NCI-H146 treated with DMSO at 0.1 percent for 48 hours (cell line): ENCODE data around the gene SP140.
"Not testable (repeated sequence)": the region's sequence is repeated elsewhere in the genome, so short reads cannot be mapped to it uniquely, and the experiment has no call there.

ENCODE experiments used
- DNase-seq: peaks from one replicate; lab custom pipeline; 2025; ENCODE audit not compliant: unreplicated experiment; lab: John Stamatoyannopoulos, UW

SP140 gene

GRCh38 chr2:230224458-230224857, 1.1 kb upstream of the SP140 start:
- DNase-seq, result no peak

GRCh38 chr2:230226051-230226551, 565 bp downstream of the SP140 start:
- DNase-seq, result no peak

DNA sequence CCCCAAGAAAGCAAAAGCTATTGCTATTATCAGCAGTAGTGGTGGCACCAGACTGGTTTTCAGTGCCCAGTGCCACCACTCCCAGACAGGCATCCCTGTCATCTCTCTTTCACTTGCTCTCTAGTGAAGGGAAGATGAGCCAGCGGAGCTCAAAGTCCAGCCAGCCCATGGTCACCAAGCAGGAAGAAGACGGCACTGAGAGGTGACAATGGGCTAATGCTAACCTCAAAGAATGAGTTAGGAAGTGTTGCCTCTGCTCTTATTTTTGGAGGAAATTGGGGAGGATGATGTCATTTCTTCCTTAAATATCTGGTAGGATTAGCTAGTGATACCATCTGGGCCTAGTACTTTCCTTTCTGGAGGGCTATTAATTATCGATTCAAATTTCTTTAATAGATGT, 1.7 kb downstream of the SP140 start:
- DNase-seq, result no peak

GRCh38 chr2:230230087-230230486, 4.6 kb downstream of the SP140 start:
- no peak for DNase-seq

- no peak for DNase-seq
These were observed 5.1 kb downstream of the SP140 start for GRCh38 chr2:230230496-230231200.

DNA sequence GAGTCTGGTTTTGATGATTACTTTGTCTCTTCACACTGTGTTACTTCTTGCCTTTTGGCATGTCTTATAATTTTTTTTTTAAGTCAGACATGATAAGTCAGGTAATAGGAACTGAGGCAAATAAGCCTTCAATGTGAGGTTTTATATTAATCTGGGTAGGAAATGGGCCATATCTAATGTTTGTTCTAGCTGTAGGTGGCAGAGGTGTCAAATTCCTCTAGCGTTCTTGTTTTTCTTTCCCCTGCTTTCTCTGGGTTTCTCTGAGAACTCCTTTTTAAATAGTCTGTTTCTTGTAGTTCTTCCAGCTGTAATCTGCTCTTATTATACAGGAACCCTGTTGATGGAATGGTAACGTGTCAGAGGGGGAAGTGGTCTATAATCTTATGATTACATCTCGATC, 5.7 kb downstream of the SP140 start:
- DNase-seq, result no peak

GRCh38 chr2:230234122-230234722, 8.7 kb downstream of the SP140 start:
- DNase-seq, result no peak

GRCh38 chr2:230234845-230235244, 9.3 kb downstream of the SP140 start:
- DNase-seq, result no peak

DNA sequence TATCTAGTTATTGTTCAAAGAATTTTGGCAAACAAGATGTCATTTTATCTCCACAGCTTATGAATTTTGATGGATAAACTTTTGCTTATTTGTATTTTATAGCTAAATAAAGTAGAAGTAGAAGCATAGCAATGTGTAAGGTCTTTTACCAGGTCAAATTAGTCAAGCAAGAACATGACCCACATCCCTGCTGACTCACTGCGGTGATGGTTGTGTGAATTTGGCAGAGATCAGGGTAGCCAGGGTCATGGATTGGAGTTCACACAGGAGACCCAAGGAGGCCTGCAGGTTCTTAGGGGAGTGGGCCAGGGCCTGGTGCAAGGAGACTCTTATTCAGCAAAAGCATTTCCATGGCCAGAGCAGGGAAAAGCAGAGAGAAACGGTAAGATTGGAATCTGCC, 18.7 kb downstream of the SP140 start:
- DNase-seq, result no peak

DNA sequence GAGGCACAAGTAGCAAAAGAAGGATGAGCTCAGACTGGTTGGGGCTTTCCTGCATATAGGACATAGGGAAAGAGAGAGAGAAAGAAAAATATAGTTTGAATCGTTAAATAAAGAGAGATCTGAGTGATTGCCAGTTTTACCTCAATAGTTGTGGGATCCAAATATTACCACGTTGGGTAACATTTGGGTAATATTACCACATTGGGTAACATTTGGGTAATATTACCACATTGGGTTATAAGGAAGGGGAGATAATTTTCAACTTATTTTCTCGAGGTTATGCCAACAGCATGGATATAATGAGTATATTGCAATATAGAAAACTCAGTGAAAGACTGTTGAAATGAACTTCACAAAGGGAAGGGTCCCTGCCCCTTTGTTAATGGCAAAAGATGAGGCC, 20.7 kb downstream of the SP140 start:
- no peak for DNase-seq

DNA sequence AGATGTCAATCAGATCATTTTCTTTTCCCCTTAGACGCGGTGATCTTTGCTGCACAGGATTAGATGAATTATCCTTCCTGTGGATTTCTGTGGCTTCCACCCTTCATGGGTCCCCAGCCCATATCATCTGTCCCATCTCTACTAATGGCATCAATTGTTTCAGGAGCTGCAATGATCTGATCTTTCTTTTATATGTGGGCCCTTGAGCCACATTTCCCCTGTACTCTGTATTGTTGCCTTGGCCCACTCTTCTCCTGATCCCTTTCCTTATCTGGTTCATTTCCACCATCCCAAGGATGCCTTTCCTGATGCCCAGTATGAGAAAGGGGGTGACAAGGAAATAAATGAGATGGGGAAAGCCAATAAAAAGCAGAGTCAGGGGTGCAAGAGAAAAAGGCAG, 24.7 kb downstream of the SP140 start:
- DNase-seq, result no peak

- DNase-seq, result no peak
These were observed 28.8 kb downstream of the SP140 start for GRCh38 chr2:230254152-230254881.

DNA sequence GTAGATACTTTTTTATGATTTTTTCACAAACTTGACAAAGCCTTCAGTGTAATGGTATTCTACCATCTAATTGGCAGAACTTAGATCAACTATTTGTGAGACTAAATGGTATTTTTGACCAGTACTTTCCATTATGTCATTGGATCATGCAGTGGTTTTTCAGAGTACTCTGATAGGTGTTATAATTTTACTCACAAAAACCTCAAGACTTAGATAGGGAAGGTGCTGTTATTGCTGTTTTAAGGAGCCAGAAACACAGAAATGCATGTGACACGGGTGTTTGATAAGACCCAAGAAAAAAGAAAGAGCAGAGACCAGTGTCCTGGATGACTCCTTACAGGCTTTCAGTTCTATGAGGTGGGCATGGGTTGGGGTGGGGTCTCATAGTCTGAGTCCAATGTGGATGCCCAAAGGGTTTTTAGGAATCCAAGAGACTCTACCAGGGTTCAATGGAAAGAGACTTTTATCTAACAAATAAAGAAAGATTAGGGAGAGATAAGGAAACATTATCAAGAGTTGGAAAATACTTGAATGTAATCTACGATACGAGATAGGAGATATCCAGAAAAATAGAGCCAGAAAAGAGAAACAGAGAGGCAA, 31.3 kb downstream of the SP140 start:
- no peak for DNase-seq

GRCh38 chr2:230258483-230258882, 32.9 kb downstream of the SP140 start:
- no peak for DNase-seq

DNA sequence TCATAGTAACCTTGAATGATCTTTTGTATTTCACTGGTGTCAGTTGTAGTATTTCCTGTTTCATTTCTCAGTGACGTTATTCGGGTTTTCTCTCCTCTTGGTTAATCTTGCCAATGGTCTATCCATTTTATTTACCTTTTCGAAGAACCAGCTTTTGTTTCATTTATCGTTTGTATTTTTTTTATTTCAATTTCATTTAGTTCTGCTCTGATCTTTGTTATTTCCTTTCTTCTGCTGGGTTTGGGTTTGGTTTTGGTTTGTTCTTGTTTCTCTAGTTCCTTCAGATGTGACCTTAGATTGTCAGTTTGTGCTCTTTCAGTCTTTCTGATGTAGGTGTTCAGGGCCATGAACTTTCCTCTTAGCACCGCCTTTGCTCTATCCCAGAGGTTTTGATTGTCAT, 36.7 kb downstream of the SP140 start:
- no peak for DNase-seq

DNA sequence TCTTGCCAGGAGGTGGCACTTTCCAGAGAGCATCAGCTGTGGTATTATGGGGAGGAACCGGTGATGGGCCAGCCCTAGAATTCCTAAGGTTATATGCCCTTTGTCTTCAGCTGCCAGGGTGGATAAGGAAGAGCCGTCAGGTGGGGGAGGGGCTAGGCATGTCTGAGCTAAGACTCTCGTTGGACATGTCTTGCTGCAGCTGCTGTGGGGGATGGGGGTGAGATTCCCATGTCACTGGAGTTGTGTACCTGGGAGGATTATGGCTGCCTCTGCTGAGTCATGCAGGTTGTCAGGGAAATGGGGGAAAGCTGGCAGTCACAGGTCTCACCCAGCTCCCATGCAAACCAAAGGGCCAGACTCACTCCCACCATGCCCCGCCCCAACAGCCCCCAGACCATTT, 39.4 kb downstream of the SP140 start:
- not testable (repeated sequence) for DNase-seq

GRCh38 chr2:230266638-230267037, 41.1 kb downstream of the SP140 start:
- no peak for DNase-seq

DNA sequence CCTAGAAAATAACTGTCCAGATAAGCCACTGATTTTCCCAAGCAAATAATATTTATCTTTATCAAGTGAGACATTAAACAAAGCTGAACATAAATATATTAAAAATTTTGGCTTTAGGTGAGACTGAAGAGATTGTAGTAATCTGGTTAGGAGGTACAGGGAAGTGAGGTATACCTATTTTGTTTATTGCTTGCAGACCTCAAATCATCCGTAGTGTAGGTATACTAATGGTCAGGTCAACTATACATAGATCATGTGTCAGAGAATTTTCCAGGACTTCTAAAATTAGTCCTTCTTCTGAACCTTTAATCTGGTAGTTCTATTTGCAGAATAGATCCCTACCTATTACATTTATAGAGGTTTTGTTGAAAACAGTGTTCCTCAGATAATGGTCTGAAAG, 41.5 kb downstream of the SP140 start:
- DNase-seq, result no peak

GRCh38 chr2:230267556-230267955, 42.0 kb downstream of the SP140 start:
- no peak for DNase-seq

GRCh38 chr2:230268606-230269243, 43.2 kb downstream of the SP140 start:
- DNase-seq, result no peak

- DNase-seq, result no peak
These were observed 44.2 kb downstream of the SP140 start for GRCh38 chr2:230269715-230270114.
